Epithelial cell of esophagus (primary cell): ENCODE measurements around the gene SCARB1.

Experiments used
- DNase-seq: peaks from one replicate; pipeline ENCODE4 v3.0.0; 2010; ENCODE audit warnings: low read depth
- H3K4me3 ChIP-seq: 2 replicates; pipeline ENCODE4 v1.5.1; 2011; ENCODE audit warnings: mild to moderate bottlenecking, low read length, control low read depth
- CTCF ChIP-seq: IDR thresholded peaks from 2 replicates; pipeline ENCODE4 v1.5.1; 2011; ENCODE audit warnings: low read depth, mild to moderate bottlenecking, low read length, control low read depth, inconsistent platforms; ENCODE audit not compliant: insufficient read depth; ENCODE audit errors: missing control alignments

The SCARB1 gene

GRCh38 chr12:124779161-124780141, 84.2 kb downstream of the SCARB1 start:
- TF ChIP-seq CTCF, result no peak
- no peak for DNase-seq

GRCh38 chr12:124778411-124778810, 85.3 kb downstream of the SCARB1 start:
- no peak overlapping the region for H3K4me3 ChIP-seq
- DNase-seq, result no peak
- no peak for TF ChIP-seq CTCF

More at GRCh38 chr12:124779161-124780141, 84.2 kb downstream of the SCARB1 start:
- no peak overlapping the region for H3K4me3 ChIP-seq

- TF ChIP-seq CTCF, result no peak
- H3K4me3 ChIP-seq, result no peak overlapping the region
- peak; percentile 23 for DNase-seq
Measured at GRCh38 chr12:124777399-124778372, 86.0 kb downstream of the SCARB1 start.

GRCh38 chr12:124776125-124776513, 87.5 kb downstream of the SCARB1 start:
- TF ChIP-seq CTCF, result no peak
- no peak for DNase-seq
- no peak overlapping the region for H3K4me3 ChIP-seq

- DNase-seq, result peak; percentile 86
- no peak for TF ChIP-seq CTCF
- H3K4me3 ChIP-seq, result no peak overlapping the region
Measured at GRCh38 chr12:124774462-124775167, 89.0 kb downstream of the SCARB1 start.

GRCh38 chr12:124774054-124774461, 89.6 kb downstream of the SCARB1 start:
- TF ChIP-seq CTCF, result no peak
- H3K4me3 ChIP-seq, result no peak overlapping the region
- DNase-seq, result no peak
